NCI-H1105 treated with DMSO at 0.1 percent for 48 hours (cell line): ENCODE results near the gene C1orf226.
A peak's percentile ranks its signal among the peaks of the same experiment; 100 is the strongest.
"Not testable (repeated sequence)": the region's sequence is repeated elsewhere in the genome, so short reads cannot be mapped to it uniquely, and the experiment has no call there.

Source experiments
- DNase-seq: peaks from one replicate; lab custom pipeline; 2025; lab: John Stamatoyannopoulos, UW

Gene C1orf226, protein sequence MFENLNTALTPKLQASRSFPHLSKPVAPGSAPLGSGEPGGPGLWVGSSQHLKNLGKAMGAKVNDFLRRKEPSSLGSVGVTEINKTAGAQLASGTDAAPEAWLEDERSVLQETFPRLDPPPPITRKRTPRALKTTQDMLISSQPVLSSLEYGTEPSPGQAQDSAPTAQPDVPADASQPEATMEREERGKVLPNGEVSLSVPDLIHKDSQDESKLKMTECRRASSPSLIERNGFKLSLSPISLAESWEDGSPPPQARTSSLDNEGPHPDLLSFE

GRCh38 chr1:162381383-162381782 lies at the start of gene C1orf226:
TSS of gene C1orf226 (plus strand) at chr1:162381728. CDS start at chr1:162381902, 174 bp downstream.
- no peak for DNase-seq

- no peak for DNase-seq
Observed at GRCh38 chr1:162333991-162334390, 47.5 kb upstream of the C1orf226 start.

- no peak for DNase-seq
Observed at GRCh38 chr1:162335126-162335525, 46.4 kb upstream of the C1orf226 start.

- DNase-seq, result no peak
Observed at GRCh38 chr1:162336621-162337285, 44.8 kb upstream of the C1orf226 start.

DNA sequence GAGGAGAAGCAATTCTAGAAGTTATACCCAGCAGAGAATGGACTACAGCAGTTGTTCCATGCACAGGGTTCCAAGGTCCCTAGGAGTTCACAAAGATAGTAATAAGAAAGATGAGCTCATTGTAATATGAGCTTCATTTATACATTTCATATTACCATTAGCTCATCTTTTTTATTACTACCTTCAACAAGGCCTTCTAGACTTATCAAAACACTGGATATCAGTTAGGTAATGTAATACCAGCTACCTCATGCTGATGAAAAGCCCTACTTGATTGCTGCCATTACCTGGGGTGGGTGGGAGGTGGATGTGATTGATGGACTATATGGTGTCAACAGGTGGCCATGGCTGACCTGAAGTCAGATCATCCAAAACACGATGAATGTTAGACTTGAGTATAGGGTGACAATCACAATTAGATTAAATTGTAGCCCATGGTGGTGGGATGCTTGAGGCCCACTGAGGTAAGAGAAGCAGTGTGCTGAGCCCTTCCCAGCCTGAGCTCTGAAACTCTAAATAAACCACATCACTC lies 39.0 kb upstream of the C1orf226 start:
- DNase-seq, result no peak

- DNase-seq, result no peak
Observed at GRCh38 chr1:162343470-162343869, 38.1 kb upstream of the C1orf226 start.

- no peak for DNase-seq
Observed at GRCh38 chr1:162347281-162347680, 34.2 kb upstream of the C1orf226 start.

- DNase-seq, result no peak
Observed at GRCh38 chr1:162349635-162350330, 31.7 kb upstream of the C1orf226 start.

- no peak for DNase-seq
Observed at GRCh38 chr1:162351246-162351842, 30.2 kb upstream of the C1orf226 start.

- not testable (repeated sequence) for DNase-seq
Observed at GRCh38 chr1:162351874-162352273, 29.7 kb upstream of the C1orf226 start.

DNA sequence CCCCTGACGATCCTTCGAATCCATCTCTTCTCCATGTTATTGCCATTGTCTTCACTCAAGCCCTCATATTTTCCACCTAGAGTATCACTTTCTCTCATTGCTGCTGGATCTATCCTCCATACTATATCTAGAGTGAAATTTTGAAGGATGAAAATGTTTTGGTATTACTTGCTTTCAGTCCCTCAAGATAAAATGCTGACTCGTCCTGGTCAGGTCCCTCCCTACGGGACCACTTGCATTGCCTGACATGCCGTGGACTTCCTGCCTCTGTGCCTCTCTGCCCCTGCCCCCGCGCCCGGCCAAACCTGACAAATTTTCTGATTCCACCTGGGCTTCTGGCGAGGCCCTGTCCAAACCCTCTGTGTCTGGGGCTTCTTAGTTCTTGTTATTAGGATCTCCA lies 28.4 kb upstream of the C1orf226 start:
- no peak for DNase-seq

DNA sequence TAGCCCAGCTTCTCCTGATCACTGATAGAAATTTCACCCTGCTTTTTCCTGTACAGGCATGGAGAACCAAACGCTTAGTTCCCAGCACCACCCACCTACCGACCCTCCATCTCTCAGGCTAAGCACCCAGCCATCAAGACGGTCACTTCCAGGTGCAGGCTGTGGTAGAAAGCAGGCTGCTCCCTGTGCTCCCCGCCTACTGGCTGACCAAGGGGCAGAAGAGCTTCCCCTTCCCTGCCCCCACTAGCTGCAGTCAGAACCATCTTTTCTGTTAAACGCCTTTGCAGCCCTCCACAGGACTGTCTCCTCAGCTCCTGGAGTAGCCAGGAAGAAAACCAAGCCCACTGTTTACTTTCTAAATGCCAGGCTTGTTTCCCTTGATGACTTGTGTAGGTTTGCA lies 27.8 kb upstream of the C1orf226 start:
- no peak for DNase-seq

DNA sequence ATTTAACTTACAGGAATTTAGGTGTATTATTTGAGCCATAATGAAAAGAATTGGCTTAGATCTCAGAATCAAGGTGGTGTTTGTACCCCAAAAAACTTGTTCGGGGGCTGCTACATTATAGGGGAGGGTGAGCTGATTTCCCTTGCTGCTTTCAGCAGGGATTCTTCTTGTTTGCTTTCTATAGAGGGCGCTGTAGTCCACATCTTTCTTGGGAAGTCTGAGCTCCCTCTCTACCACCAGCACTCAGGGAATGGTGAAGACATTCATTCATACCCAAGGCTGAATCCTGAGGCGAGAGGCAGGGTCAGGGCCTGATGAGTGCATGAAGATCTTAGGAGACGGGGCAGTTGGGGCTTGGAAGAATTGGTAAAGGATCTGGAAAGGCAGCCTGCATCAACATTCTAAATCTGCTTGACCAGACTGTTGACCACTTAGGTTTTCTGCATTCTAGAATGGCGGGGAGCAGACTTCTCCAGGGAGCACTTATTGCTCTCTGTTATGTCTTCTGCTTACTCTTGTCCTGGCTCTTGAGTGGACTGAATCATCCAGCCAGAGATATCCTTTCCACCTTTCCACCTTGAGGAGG lies 23.8 kb upstream of the C1orf226 start:
- DNase-seq, result peak; percentile 33

DNA sequence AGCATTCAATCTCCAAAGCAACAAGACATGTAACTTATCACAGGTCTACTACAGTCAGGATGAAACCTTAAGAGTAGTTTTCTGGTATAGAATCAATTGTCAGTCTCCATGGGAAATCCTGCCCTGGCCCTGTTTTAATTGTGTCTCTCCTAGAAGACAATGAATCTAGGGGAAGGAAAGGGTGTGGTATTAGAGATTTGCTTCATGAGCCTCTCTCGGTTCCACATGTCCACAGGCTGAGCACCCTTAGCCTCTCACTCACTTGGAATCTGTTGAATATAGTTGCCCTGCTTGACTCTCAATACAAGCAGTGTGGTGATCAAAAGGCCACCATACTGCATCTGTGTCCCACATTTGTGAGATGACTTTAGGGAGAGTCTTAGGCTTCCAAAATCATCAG lies 22.6 kb upstream of the C1orf226 start:
- no peak for DNase-seq

GRCh38 chr1:162359523-162360236 lies 21.8 kb upstream of the C1orf226 start:
- no peak for DNase-seq

DNA sequence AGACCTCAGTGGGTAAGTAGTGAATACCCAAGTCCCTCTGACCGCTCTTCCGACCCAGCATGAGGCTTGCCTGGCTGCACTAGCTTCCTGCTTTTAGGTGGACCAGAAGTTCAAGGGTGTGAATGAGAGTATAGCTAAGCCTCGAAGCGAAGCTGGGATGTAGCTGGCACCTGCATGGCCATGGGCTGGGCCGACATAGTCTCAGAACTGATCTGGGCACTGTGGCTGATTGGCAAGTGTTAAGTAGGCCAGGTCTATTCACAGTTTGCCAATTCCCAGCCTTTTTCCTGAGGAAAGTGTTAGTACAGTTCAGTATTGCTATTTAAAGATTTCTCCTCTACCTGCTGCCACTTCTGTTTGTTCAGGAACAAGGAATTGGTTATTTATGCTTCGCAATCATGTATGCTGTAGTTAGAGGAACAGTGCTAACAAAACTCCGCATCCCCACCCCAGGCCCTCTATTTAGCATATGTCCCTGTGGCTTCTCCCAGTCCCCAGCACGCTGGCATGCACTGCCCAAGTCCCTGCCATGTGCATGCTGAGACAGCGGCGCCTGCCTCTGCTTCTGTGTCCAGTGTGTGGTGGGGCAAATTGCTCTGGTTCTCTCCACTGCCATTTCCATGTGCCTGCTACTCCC lies 21.2 kb upstream of the C1orf226 start:
- DNase-seq, result no peak

GRCh38 chr1:162360874-162361260 lies 20.7 kb upstream of the C1orf226 start:
- no peak for DNase-seq

DNA sequence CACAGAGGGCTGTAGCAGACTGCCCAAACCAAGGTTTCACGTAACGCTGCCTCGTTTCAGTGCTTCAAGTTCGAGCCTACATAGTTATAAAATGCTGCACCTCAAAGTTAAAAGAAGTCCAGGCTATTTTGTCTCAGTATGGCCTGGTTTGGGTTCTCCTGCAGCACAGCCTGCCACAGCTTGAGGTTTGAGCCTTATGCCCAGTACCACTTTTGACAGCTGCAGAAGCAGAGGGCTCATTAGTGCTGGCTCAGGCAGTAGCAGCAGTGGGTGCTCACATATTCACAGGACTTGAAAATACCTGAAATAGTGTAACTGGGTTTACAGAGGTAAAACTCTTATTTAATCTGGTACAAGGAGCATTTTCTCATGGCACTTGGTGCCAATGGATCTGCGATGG lies 20.2 kb upstream of the C1orf226 start:
- no peak for DNase-seq

DNA sequence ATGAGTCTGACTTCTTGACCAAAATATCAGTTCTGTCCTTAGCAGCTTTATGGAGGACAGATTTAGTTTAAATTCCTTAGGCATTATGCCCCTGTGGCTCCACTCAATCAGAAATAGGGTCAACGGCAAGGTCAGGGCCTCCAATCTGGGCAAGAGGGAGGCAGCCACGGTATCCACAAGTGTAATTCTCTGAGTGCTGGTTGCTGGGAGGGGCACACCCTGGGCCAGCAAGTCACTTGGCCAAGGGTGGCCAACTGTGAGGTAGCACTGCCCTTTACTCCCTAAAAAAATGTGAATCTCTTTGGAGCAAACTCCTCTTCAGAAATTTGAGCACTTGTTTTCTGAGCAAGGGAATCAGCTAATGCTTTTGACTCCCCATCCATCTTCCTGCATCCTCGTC lies 17.7 kb upstream of the C1orf226 start:
- no peak for DNase-seq

- DNase-seq, result no peak
Observed at GRCh38 chr1:162364498-162364897, 17.0 kb upstream of the C1orf226 start.
